ENCODE results near the gene DAPK3.
"Not testable (repeated sequence)": the region's sequence is repeated elsewhere in the genome, so short reads cannot be mapped to it uniquely, and the experiment has no call there.

The DAPK3 gene

DNA sequence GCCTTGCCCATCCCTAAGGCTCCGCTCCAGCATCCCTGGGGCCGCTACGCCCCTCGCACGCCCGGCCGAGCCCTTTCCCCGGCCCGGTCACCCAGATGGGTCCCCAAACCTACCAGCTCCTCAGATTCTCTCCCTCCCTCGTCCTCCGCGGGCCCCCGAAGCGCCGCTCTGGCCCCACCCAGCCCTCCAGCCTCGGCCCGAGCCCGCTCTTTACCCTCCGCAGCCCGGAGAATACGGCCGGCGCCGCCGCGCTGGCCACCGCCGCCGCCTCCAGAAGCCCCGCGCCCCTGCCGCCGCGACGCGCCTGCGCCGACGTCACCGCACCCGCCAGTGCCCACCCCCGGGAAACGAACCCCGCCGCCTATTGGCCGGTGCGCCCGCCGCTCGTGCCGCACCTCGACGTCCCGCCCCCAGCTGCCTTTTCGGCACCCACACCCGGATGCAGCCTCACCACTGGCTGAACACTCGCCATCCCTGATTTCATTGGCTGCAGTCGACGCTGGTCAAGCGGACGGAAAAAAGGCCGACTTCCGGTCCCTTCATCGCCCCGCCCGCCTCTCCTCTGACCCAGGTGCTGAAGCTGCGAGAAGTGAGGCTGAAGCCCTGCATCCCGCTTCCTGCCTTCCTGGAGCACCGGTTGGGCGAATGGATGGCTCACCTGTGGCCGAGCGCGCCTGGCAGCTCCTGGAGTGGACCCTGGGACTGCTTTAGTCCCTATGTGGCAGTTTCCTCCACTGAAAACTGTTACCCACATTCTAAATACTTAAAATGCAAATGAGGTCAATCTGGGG lies at the start of gene DAPK3:
DAPK3 (minus strand) TSS at position 292 of the 791 bp plus-strand sequence. CDS start 1,364 bp downstream, outside the sequence.
- DNase-seq (ENCODE audit: low spot score) = peak; percentile 99

DNA sequence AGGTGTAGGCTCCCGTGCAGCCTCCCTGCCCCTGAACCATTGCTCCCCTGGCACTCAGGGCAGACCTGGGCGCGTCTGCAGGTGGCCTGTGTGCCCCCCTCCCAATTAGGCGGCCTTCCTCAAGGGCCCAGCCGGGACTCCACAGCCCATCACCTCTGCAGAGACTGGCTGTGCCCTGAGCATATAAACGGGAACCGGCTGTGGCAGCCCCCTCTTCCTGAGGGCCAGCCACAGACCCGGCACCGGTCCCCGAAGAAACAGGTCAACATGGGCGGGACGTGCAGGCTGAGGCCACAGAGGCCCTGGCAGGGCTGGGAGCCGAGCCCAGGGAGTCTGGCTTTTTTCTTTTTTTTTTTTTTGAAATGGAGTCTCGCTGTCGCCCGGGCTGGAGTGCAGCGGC lies 48.7 kb upstream of the DAPK3 start:
- DNase-seq (ENCODE audit: low spot score) = no peak

DNA sequence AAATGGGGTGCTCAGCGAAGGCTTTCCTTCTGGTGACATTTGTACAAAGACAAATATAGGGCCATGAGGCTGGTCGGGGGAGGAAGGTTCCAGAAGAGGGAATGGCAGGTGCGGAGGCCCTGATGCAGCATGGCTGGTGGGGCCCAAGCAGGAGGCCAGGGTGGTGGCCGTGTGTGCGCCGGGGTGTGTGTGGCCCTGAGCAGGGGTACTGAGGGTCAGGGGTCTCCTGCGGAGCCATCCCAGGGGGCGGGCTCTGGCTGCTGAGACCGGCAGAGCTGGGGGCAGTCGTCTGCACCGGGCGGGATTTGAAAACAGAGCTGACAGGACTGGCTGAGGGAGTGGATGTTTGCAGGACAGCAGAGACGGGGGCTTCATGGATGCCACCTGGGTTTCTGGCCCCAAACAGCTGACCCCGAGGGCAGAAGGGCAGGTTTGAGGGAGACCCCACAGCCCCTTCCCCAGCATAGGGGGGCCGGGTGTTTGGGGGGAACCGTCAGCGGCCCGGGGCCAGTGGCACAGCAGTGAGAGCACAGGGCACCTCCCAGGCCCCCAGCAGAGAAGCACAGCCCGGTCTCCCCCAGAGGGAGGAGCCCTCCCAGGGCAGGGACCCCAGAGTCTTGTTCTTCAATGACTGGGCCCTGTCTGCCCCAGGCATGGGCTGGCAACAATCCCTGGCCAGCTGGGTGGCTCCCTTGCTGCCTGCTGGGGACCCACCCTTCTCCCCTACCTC lies 48.0 kb upstream of the DAPK3 start:
- DNase-seq (ENCODE audit: low spot score) = no peak

DNA sequence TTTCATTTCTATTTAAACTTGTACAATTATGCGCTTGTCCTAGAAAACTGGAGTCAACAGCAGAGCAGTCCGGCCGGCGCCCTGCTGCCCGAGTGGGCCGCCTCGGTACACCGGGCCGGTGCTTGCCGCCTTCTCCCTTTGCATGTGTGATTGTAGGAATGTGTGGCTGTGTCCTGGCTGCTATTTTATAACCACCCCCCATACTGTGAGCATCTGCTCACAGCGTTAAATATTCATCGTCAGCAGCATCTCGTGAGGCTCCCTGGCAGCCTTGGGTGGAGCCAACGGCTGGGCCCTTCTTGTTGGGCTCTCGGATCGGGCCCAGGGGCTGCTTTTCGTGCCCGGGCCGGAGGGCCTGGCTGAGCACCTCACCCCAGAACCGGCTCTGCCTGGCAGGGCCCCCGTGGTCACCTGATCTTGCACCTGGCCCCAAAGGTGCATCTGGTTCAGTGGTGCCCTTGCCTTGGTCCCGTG lies 47.3 kb upstream of the DAPK3 start:
- DNase-seq (ENCODE audit: low spot score) = no peak

DNA sequence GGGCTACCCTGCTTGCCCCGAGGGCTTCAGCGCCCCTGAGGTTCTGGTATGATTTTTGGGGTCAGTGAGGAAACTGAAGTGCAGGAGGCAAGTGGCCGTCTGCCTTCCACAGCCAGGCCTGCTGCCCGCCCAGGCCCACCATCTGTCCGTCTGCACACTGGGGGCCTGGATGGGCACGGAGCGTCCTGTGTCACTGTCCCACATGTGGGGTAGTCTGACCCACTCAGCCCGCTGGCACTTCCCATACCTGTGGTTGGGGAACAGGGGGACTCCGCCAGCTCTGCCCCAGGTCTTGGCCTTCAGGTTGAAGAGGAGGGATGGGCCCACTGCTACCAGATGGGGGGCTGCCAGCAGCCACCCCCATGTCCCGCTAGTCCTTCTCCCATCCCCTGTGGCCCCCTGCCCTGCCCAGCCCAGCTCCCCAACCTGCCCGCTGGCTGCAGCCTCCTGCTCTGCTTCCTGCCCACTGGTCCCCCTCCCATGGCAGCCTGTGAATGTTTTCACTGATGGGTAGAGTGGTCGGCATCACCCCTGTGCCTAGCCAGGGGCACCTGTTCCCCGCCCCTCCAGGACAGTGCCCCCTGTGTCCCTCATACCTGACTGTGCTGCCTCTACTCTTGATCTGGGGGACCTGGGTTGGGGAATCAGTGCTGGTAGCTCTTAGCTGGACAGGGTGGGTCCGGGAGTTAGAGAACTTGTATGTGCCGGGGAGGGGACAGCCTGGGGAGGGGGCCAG lies 46.2 kb upstream of the DAPK3 start:
- DNase-seq (ENCODE audit: low spot score) = no peak

DNA sequence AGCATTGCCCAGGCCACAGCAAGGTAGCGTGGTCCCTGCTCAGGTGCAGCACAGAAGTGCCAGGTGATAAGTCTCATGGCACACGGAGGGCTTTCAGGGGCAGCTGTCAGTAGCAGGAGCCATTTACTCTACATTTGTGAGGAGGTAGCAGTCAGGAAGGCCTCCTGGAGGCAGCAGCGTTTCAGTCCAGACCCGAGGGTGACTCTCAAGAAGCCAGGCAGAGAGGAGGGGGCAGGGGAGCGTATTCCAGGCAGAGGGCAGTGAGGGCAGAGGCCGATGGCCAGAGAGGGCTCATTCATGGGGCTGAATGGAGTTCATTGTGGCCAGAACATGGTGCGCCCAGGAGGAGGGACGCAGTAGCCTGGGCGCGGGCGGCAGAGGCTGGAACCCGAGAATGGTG lies 45.6 kb upstream of the DAPK3 start:
- no peak for DNase-seq (ENCODE audit: low spot score)

DNA sequence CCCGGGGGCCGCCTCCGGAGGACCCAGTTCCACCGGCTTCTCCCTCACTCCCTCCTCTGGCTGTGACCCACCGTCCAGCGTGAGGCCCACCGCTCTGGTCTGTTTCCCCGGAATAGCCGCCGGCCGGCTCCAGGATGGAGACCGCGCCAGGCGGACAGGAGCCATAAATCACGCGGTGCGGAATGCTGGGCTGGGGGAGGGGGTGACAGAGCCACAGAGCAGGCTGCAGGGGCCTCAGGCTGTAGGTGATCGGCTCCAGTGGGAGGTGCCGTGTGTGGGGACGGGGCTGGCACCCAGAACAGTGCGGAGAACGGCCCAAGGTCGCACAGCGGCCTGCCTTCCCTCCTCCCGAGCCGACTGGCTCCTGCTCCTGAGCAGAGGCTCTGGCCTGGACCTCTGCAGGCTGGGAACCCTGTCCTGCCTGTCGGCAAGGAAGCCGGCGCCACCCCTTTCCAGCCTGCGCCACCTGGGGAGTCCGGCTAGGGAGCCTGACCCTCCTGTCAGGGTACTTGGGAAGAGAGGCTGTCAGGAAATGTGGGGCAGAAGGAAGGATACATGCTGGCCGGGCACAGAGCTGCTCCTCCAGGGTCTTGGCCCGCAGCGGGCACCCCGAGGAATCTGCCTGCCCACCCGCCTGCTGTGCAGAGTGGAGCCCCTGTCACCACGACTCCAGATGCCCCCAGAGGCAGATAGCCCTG lies 45.0 kb upstream of the DAPK3 start:
- DNase-seq (ENCODE audit: low spot score) = peak; percentile 39

DNA sequence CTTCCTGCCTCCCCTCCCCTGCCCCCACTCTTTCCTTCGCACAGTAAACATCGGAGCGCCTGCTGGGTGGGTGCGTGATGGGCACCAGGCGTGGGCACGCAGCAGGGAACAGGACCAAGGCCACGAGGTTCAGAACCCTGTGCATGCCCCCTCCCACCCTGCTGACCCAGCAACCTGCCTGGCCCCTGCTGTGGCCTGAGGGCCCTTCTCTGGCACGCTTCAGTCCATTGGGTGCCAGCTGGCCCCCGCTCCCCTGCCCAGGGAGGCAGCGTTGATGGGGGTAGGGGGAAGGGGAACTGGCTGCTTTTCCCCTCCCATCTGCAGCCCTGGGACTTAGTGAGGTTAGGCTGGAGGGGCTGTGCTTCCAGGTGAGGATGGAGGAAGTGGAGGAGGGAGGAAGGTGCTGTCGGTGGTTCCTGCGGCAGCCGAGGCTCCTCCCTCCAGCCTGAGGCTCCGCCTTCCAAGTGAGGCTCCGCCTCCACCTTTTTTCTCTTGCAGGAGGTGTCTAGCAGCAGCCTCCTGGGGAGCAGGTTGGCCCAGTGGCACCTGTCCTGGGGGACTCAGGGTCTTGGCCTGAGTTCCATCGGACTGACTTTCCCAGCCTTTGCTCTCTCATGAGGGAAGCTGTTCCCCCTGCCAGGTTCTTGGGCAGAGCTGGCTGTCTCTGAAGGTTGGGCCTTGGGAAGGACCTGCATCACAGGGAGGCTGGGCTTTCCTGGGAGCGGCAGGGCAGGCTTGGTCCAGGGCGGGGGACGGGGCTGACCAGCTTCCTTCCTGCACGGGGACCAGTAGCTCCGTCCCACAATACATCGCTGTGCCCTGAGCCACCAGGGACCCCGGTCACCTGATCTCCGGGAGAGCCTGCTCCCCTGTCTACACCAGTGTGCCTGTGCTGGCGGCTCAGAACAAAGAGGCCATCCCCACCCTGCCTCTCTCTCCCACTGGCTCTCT lies 43.9 kb upstream of the DAPK3 start:
- DNase-seq (ENCODE audit: low spot score) = peak; percentile 45

DNA sequence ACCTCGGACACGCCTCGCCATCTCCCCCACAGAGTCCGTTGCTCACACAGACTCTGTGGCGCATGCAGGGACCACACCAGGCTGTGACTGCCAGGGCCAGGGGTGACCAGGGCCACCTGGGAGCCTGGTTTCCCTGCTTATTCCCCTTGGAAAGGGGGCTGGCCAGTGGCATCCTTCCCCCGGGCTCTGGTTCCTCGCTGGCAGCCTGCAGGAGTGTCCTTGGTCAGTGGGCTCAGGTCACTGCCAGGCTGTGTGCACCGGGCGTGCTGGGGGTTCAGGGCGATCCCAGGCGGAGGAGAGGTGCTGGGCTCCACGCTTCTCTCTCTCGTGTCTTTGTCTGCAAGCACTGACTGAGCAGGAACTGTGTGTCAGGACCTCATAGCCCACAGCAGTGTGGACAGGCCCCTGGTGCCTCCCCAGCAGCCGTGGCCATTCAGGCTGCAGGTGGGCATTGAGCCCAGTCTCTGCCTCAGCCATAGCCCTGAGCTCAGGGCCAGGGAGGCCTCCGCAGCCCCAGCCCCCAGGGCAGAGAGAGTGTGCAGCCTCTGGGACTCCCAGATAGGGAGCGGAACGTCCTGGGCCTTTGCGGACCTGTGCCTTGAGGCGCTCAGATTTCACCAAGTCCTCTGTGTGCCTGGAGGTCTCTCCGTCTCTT lies 43.1 kb upstream of the DAPK3 start:
- DNase-seq (ENCODE audit: low spot score) = no peak

DNA sequence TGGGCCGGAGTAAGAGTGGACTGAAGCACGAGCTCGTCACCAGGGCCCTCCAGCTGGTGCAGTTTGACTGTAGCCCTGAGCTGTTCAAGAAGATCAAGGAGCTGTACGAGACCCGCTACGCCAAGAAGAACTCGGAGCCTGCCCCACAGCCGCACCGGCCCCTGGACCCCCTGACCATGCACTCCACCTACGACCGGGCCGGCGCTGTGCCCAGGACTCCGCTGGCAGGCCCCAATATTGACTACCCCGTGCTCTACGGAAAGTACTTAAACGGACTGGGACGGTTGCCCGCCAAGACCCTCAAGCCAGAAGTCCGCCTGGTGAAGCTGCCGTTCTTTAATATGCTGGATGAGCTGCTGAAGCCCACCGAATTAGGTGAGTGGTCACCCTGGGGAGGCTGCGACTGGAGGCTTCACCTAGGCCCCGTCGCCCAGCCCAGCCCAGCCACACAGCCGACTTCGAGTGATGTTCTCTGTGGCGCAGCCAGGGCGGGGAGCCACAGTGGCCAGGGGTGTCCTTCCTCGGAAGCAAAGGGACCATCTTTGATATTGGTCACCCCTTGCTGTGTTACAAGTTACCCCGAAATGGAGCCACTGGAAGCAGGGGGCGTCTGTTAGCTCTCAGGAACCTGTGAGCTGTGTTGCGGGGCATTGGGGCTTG lies 42.2 kb upstream of the DAPK3 start:
- no peak for DNase-seq (ENCODE audit: low spot score)

DNA sequence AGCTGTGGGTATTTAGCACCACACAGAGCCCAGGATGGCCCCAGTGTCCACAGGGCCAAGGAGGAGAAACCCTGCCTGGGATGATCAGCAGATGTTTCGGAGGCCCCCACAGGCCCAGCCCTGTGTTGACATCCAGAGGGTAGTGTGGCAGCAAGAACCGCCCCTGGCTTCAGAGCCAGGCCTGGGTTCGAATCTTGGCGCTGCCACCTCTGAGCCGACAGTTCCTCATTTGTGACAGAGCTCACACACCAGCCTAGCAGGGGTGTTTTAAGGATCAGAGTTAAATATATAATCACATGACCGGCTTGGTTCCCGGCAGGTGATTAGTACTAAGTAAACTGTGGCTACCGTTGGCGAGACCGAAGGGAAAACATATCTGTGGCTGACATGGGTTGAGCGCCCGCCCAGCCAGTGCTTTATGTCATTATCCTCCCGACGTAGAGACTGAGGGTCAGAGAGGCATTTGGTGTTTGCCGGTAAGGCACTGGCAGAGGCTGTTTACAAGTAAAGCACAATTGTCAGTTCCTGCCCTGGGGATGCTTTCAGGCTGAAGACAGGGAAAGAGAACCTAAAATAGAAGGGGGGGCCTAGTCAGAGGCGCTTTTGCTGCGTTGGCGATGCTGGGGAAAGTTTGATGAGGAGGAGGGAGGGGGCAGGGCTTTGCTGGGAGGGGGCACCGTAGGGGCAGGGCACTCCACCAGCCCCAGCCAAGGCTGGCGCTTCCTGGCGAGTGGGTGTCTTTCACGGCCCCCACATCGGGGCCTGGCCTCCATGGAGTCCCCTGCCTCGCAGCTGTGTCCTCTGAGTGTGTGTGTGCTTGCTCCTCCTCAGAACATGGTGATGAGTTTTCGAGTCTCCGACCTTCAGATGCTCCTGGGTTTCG lies 41.4 kb upstream of the DAPK3 start:
- DNase-seq (ENCODE audit: low spot score) = no peak

DNA sequence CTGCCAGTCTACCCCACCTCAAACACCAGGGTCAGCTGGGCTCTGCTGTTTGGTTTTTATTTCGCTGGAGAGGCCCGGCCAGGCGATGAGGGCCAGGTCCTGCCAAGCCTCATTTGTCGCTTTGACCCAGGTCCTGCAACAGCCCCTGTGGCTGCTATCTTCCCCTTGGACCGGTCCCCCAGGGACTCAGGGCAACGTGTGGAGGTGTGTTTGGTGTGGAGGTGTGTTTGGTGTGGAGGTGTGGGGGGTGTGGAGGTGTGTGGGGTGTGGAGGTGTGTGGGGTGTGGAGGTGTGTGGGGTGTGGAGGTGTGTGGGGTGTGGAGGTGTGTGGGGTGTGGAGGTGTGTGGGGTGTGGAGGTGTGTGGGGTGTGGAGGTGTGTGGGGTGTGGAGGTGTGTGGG lies 40.5 kb upstream of the DAPK3 start:
- DNase-seq (ENCODE audit: low spot score) = not testable (repeated sequence)

DNA sequence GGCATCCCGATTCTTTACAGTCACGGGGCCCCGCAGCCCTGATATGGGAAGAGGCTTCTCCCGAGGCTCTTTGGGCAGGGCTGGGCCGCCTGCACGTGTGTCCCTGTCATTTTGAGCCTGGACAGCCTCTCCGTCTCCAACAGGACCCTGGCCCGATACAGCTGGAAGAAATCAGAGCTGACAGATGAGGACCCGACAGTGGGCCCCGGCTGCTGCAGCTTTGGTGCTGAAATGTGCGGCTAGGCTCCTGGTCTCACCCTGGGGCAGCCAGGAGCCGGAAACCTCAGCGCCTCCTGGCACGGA lies 39.9 kb upstream of the DAPK3 start:
- no peak for DNase-seq (ENCODE audit: low spot score)

DNA sequence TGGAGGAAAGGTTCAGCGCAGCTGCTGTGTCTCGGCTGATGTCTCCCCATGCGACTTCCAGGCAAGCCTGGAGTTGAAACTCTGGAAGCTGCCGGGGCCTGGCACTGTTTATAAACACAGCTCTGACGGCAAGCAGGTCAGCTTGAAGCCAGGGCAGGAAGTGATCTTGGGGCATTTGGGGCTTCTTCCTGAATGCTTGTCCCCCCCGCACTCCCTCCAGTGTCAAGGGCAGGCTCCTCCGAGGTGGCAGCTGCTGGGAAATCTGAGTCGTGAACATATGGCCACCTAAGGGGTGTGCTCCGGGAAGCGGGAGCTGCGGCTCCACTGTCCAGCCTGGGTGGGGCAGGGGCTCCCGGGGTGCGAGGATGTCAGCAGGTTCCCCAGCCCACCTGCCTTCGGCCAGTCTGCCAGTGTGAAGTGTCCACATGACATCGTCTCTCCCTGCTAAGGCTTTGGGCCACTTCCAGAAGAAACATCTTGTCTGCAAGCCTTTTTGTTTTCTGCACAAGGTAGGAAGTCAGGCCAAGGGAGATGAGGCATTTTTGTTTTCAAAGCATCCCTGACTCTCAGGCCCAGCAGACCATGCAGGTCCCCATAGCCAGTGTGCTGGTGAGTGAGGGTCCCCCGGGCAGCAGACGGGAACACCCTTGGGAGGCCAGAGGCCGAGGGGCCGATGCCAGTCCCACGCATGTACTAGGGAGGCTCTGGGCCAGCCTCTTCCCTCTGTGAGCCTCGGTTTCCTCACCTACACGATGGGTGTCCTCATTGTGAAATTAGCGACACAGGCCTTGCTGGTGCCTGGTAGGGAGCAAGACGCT lies 39.3 kb upstream of the DAPK3 start:
- no peak for DNase-seq (ENCODE audit: low spot score)

DNA sequence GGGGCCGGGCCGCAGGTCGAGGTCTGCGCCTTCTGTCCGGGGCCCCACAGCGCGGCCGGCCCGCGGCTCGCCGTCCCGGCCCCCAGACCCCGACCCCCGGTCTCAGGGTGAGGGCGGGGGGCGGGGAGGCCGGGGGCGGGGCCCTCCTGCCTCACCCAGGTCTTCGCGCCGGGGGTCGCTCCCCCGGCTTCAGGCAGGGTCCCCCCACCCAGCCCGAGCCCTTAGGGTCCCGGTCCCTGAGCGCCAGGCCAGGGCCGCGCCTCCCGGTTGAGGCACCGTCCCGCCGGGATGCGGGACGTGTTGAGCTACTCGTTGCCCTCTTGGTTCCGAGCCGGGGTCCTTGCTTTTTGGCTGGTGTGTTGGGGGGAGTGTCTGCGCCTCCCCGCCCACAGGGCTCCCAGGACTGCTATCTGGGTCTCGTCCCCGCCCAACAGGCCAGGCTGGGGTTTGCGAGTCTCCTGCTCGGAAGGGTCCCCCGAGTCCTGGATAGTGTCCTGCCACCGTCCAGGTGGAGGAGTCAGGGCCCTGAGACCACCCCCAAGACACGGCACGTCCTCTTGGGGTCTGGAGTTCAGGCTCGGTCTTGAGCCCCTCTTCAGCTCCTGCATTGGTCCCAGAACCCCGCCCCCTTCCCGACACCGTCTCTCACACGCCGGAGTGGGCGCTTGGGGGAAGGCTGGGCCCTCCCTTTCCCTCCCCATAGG lies 37.1 kb upstream of the DAPK3 start:
- DNase-seq (ENCODE audit: low spot score) = peak; percentile 59

DNA sequence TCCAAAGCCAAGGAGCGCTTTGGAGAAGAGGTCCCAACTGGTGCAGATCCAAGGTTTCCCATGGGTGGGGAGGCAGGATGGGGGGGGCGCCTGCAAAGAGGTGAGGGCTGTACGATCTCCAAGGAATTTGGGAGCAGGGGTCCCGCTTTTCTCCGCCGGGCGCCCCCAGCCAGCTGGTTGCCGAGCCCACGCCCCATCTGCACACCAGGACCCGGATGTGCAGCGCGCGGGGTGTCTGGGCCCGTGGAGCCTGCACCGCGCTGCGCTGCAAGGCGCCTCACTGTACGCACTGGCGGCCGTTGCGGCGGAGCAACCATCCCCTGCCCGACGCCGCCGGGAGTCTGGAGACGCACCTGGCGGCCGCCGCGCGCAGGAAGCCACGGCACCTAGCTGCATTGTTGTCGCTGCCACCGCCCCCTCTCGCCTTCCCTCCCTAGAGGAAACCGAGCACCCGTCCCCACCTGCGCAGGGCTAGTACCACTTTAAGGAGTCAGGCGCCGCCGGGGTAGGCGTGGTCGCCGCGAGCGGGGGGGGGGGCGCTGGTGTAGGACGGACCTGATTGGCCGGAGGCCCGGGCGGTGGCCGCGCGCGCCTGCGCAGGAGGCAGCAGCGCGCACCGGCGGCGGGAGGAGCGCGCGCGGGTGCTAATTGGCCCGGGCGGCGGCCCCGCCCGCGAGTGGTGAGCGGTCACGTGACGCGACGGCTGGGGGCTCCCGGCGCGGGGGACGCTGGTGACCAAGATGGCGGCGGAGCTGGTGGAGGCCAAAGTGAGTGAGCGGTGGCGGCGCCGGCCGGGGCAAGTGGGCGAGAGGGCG lies 36.3 kb upstream of the DAPK3 start, which contains the start of gene PIAS4:
PIAS4 (plus strand) TSS at position 716 of the 815 bp plus-strand sequence; CDS start at position 741, 25 bp downstream.
- peak; percentile 99 for DNase-seq (ENCODE audit: low spot score)
